Middle frontal gyrus (tissue), 1 donor: ENCODE results near the gene MYO1F.
A peak's percentile ranks its signal among the peaks of the same experiment; 100 is the strongest.
"Not testable (repeated sequence)": the region's sequence is repeated elsewhere in the genome, so short reads cannot be mapped to it uniquely, and the experiment has no call there.

Experiments
- DNase-seq: peaks from one replicate; pipeline ENCODE4 v3.0.0-alpha.2; 2015; ENCODE audit warnings: low spot score; ENCODE audit errors: extremely low spot score

The MYO1F gene

GRCh38 chr19:8600064-8600463 lies 22.8 kb upstream of the MYO1F start:
- DNase-seq = no peak

- no peak for DNase-seq
These were observed 18.9 kb upstream of the MYO1F start for GRCh38 chr19:8596168-8596567.

- no peak for DNase-seq
These were observed 18.4 kb upstream of the MYO1F start for GRCh38 chr19:8595651-8596050.

- DNase-seq = no peak
These were observed 16.7 kb upstream of the MYO1F start for GRCh38 chr19:8593931-8594330.

GRCh38 chr19:8592231-8593009 lies 15.2 kb upstream of the MYO1F start:
- DNase-seq = peak; percentile 88

- DNase-seq = no peak
These were observed 12.0 kb upstream of the MYO1F start for GRCh38 chr19:8589177-8589714.

- no peak for DNase-seq
These were observed 8.9 kb upstream of the MYO1F start for GRCh38 chr19:8585894-8586750.

GRCh38 chr19:8584965-8585893 lies 8.0 kb upstream of the MYO1F start:
- DNase-seq = no peak

- no peak for DNase-seq
These were observed 3.6 kb upstream of the MYO1F start for GRCh38 chr19:8580710-8581281.

GRCh38 chr19:8578642-8579265 lies 1.5 kb upstream of the MYO1F start:
- no peak for DNase-seq

- DNase-seq = no peak
These were observed 499 bp upstream of the MYO1F start for GRCh38 chr19:8577741-8578140.

- no peak for DNase-seq
These were observed 809 bp downstream of the MYO1F start for GRCh38 chr19:8576273-8576993.

GRCh38 chr19:8575467-8575997 lies 1.7 kb downstream of the MYO1F start:
- no peak for DNase-seq

GRCh38 chr19:8574619-8574922 lies 2.7 kb downstream of the MYO1F start:
- DNase-seq = not testable (repeated sequence)

GRCh38 chr19:8573316-8573715 lies 3.9 kb downstream of the MYO1F start:
- no peak for DNase-seq

GRCh38 chr19:8571006-8571411 lies 6.2 kb downstream of the MYO1F start:
- no peak for DNase-seq

- DNase-seq = no peak
These were observed 8.0 kb downstream of the MYO1F start for GRCh38 chr19:8569066-8569771.

GRCh38 chr19:8567522-8568172 lies 9.6 kb downstream of the MYO1F start:
- DNase-seq = no peak
